Limb (tissue), 2 donors: Measurements from ENCODE around the gene GRAP.

Experiments
- DNase-seq, 2 donors: peaks; one replicate each; pipeline ENCODE4 v3.0.0-alpha.2; 2016; ENCODE audit errors: extremely low spot score in 2 of 2

Gene GRAP

GRCh38 chr17:19019041-19019941 is 27.5 kb downstream of the GRAP start:
- peak in 1 of 2 donors; percentile 60 for DNase-seq

GRCh38 chr17:19018600-19018950 is 28.2 kb downstream of the GRAP start:
- no peak for DNase-seq

- no peak for DNase-seq
Measured at GRCh38 chr17:19017804-19018599, 28.8 kb downstream of the GRAP start.

- no peak for DNase-seq
Measured at GRCh38 chr17:19017401-19017800, 29.4 kb downstream of the GRAP start.

GRCh38 chr17:19016881-19017280 is 29.9 kb downstream of the GRAP start:
- no peak for DNase-seq

GRCh38 chr17:19016297-19016696 is 30.5 kb downstream of the GRAP start:
- no peak for DNase-seq

- DNase-seq, result no peak
Measured at GRCh38 chr17:19015428-19015827, 31.3 kb downstream of the GRAP start.

- no peak for DNase-seq
Measured at GRCh38 chr17:19014628-19015215, 32.0 kb downstream of the GRAP start.

- DNase-seq, result no peak
Measured at GRCh38 chr17:19013806-19014627, 32.7 kb downstream of the GRAP start.

- DNase-seq, result no peak
Measured at GRCh38 chr17:19013226-19013625, 33.5 kb downstream of the GRAP start.

GRCh38 chr17:19012171-19013080 is 34.3 kb downstream of the GRAP start:
- DNase-seq, result no peak

GRCh38 chr17:19011581-19011980 is 35.2 kb downstream of the GRAP start:
- no peak for DNase-seq

- DNase-seq, result no peak
Measured at GRCh38 chr17:19010729-19011505, 35.8 kb downstream of the GRAP start.

- DNase-seq, result no peak
Measured at GRCh38 chr17:19009970-19010369, 36.8 kb downstream of the GRAP start.

GRCh38 chr17:19006698-19007097 is 40.1 kb downstream of the GRAP start:
- no peak for DNase-seq

- DNase-seq, result no peak
Measured at GRCh38 chr17:19005789-19006430, 40.8 kb downstream of the GRAP start.

GRCh38 chr17:19005137-19005773 is 41.5 kb downstream of the GRAP start:
- DNase-seq, result no peak

- DNase-seq, result peak in 1 of 2 donors; percentile 60
Measured at GRCh38 chr17:19004421-19005136, 42.2 kb downstream of the GRAP start, which contains the start of gene FAM83G. Gene FAM83G, minus strand, starts transcription at chr17:19004764. Its CDS starts 723 bp downstream, at chr17:19004041.
